ENCODE measurements around the gene ATRIP. TPM values are rescaled to one million over a fixed set of nuclear protein-coding genes. Genes with fewer than 3 reads are reported as not detected.

Gene ATRIP
- total RNA-seq, 1 experiment from 2014 or later = 16.1 TPM

- H3K4me1 ChIP-seq (ENCODE audit: insufficient read depth, low read length) = peaks cover 10% of the 10 kb centered on the region; the same call in 1 of the 2 replicates
- ChIA-PET POLR2A (ENCODE audit: unreplicated experiment) (no interaction called here), CTCF (no interaction called here)
- ATAC-seq (no peak), DNase-seq (no peak)
- H3K9me3 ChIP-seq (ENCODE audit: low read length) = no peaks in the 10 kb centered on the region
- no peaks in the 10 kb centered on the region for H3K9me2 ChIP-seq (replicated peaks; ENCODE audit: low read length)
- no peak overlapping the region for H2AFZ ChIP-seq (ENCODE audit: low read length)
- no peaks in the 10 kb centered on the region for H3F3A ChIP-seq (ENCODE audit: low read length, unreplicated experiment)
- peaks cover 10% of the 10 kb centered on the region for H3K79me2 ChIP-seq (ENCODE audit: low read length)
- H3K27ac ChIP-seq (ENCODE audit: low read length) = no peak overlapping the region
- no peak overlapping the region for H3K4me2 ChIP-seq (ENCODE audit: low read length)
- no TSS peak for BruUV-seq (replicated peaks)
- no peak for TF ChIP-seq EZH2 (IDR thresholded peaks at IDR 0.05; ENCODE audit: low read length, unreplicated experiment)
- TF ChIP-seq, protein P1, sequence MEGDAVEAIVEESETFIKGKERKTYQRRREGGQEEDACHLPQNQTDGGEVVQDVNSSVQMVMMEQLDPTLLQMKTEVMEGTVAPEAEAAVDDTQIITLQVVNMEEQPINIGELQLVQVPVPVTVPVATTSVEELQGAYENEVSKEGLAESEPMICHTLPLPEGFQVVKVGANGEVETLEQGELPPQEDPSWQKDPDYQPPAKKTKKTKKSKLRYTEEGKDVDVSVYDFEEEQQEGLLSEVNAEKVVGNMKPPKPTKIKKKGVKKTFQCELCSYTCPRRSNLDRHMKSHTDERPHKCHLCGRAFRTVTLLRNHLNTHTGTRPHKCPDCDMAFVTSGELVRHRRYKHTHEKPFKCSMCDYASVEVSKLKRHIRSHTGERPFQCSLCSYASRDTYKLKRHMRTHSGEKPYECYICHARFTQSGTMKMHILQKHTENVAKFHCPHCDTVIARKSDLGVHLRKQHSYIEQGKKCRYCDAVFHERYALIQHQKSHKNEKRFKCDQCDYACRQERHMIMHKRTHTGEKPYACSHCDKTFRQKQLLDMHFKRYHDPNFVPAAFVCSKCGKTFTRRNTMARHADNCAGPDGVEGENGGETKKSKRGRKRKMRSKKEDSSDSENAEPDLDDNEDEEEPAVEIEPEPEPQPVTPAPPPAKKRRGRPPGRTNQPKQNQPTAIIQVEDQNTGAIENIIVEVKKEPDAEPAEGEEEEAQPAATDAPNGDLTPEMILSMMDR (conservative IDR thresholded peaks at IDR 0.05; ENCODE audit: low read depth, low read length) = no peak
- no peak for TF ChIP-seq EZH2phosphoT487 (IDR thresholded peaks at IDR 0.05; ENCODE audit: borderline replicate concordance, low read length)
- H4K20me1 ChIP-seq (ENCODE audit: low read length) = no peaks in the 10 kb centered on the region
- no peaks in the 10 kb centered on the region for H3K27me3 ChIP-seq (ENCODE audit: low read length)
- no peak overlapping the region for H3K9ac ChIP-seq (ENCODE audit: low read length)
- H3K4me3 ChIP-seq (ENCODE audit: low read length) = no peak overlapping the region
- no peaks in the 10 kb centered on the region for H3K36me3 ChIP-seq (ENCODE audit: low read depth, low read length)
- intact Hi-C loops (cut with micrococcal nuclease) = no loop called here
Measured at GRCh38 chr3:48422681-48423080, 23.9 kb upstream of the ATRIP start.

DNA sequence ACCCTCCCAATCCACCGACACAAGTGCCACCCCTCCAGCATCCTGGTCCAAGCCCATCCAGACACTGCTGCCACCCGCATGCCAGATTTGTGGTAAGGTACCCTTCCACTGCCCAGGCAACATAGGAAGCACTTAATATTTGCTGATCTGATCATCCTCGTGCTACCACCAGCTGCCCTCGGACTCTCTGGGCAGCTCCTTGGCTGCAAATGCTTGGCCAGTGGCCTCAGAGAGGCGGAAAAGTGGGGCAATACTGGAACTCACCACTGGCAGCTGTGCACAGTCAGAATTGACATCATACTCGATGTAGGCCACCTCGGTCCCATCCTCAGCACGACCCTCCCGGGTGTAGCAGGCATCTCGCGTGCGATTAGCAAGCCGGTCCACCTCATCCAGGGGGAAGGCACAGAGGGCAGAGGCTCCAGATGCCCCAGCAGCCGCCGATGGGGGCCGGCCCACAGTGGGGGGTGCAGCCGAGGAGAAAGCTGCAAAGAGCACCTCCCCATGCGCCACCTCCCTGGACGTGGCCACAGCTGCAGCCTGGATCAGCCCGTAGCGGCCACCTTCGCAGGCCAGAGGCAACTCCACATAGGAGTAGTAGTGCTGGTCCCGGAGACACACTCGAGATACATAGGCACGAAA is 23.2 kb upstream of the ATRIP start:
- DNase-seq (no peak), ATAC-seq (no peak)
- H3K4me1 ChIP-seq (ENCODE audit: insufficient read depth, low read length) = peaks cover 17% of the 10 kb centered on the region
- H3K27ac ChIP-seq (ENCODE audit: low read length) = no peak overlapping the region
- intact Hi-C loops (cut with micrococcal nuclease) = no loop called here
- peaks cover 17% of the 10 kb centered on the region for H3K79me2 ChIP-seq (ENCODE audit: low read length)
- H3K9me2 ChIP-seq (replicated peaks; ENCODE audit: low read length) = no peaks in the 10 kb centered on the region
- no peak overlapping the region for H2AFZ ChIP-seq (ENCODE audit: low read length)
- no peaks in the 10 kb centered on the region for H3K9me3 ChIP-seq (ENCODE audit: low read length)
- H3K4me2 ChIP-seq (ENCODE audit: low read length) = no peak overlapping the region
- no peak overlapping the region for H3K9ac ChIP-seq (ENCODE audit: low read length)
- no peaks in the 10 kb centered on the region for H3K36me3 ChIP-seq (ENCODE audit: low read depth, low read length)
- ChIA-PET POLR2A (ENCODE audit: unreplicated experiment) (no interaction called here), CTCF (no interaction called here)
- H3K4me3 ChIP-seq (ENCODE audit: low read length) = no peak overlapping the region
- no peaks in the 10 kb centered on the region for H3K27me3 ChIP-seq (ENCODE audit: low read length)
- no TSS peak for BruUV-seq (replicated peaks)
- no peaks in the 10 kb centered on the region for H4K20me1 ChIP-seq (ENCODE audit: low read length)
- H3F3A ChIP-seq (ENCODE audit: low read length, unreplicated experiment) = no peaks in the 10 kb centered on the region
- TF ChIP-seq EZH2 (IDR thresholded peaks at IDR 0.05; ENCODE audit: low read length, unreplicated experiment) = no peak
- TF ChIP-seq EZH2phosphoT487 (IDR thresholded peaks at IDR 0.05; ENCODE audit: borderline replicate concordance, low read length) = no peak
- TF ChIP-seq, protein P1 (conservative IDR thresholded peaks at IDR 0.05; ENCODE audit: low read depth, low read length) = no peak

DNA sequence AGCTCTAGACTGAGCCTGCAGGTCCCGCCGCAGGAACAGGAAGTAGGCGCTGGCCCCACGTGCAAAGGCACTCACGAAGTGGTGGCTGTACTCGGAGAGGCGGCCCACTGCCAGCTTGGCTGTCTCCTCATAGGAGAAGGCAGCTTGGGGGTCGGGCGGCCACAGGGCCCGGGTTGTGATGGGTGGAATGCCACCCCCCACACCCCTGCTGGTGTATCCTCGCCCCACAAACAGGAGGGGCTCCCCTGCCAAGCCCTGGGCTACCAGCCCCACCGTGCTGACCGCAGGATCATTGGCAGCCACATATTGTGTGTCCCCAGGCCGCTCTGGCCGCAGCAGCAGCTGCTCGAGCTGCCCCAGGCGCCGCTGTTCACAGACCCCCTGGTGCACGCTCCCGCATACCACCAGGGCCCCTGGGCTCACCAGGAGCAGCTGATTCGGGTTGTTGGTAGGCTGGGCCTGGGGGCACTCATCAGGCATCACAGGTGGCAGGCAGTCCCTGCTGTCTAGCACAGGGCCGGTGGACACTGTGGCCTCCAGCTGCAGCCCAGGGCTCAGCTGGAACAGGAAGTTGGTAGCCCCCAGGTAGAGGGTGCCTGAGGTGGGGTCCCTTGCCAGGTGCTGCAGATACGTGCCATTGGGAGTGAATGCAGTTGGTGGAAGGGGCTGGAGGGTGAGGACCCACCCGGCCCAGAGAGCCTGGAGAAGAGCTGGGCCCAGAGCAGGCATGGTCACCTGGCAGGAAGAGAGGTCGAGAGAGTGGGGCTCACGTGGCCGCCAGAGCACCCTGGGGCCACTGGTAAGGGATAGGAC is 22.4 kb upstream of the ATRIP start:
- Histone ChIP-seq H4K20me1 (ENCODE audit: low read length) (no peaks in the 10 kb centered on the region), H3K27me3 (ENCODE audit: low read length) (no peaks in the 10 kb centered on the region), H3K4me1 (ENCODE audit: insufficient read depth, low read length) (peaks cover 18% of the 10 kb centered on the region), H2AFZ (ENCODE audit: low read length) (no peak overlapping the region), H3K9me2 (replicated peaks; ENCODE audit: low read length) (no peaks in the 10 kb centered on the region), H3K27ac (ENCODE audit: low read length) (no peak overlapping the region), H3K9ac (ENCODE audit: low read length) (no peak overlapping the region), H3K4me3 (ENCODE audit: low read length) (no peak overlapping the region), H3K36me3 (ENCODE audit: low read depth, low read length) (no peaks in the 10 kb centered on the region), H3K4me2 (ENCODE audit: low read length) (no peak overlapping the region), H3K9me3 (ENCODE audit: low read length) (no peaks in the 10 kb centered on the region), H3K79me2 (ENCODE audit: low read length) (peaks cover 19% of the 10 kb centered on the region), H3F3A (ENCODE audit: low read length, unreplicated experiment) (no peaks in the 10 kb centered on the region)
- no TSS peak for BruUV-seq (replicated peaks)
- TF ChIP-seq, protein P1 (conservative IDR thresholded peaks at IDR 0.05; ENCODE audit: low read depth, low read length) = no peak
- TF ChIP-seq EZH2 (IDR thresholded peaks at IDR 0.05; ENCODE audit: low read length, unreplicated experiment) = no peak
- no peak for TF ChIP-seq EZH2phosphoT487 (IDR thresholded peaks at IDR 0.05; ENCODE audit: borderline replicate concordance, low read length)
- ATAC-seq (no peak), DNase-seq (no peak)
- intact Hi-C loops (cut with micrococcal nuclease) = no loop called here
- CTCF ChIA-PET = no interaction called here
- POLR2A ChIA-PET (ENCODE audit: unreplicated experiment) = no interaction called here

Data from PC-3 (cell line).